Stomach (tissue), 9 donors: Measurements from ENCODE around the gene NT5C1A. TPM values are rescaled to one million over a fixed set of nuclear protein-coding genes. Genes with fewer than 3 reads are reported as not detected.

ENCODE experiments used
- DNase-seq, 2 donors: peaks; one replicate each; pipeline versions ENCODE4 v3.0.0 to v3.0.0-alpha.2; 2013 to 2019
- H3K27ac ChIP-seq, 5 donors: fragments of 200-600 bp in 4 of 5; sonication (generic) in 4 of 5; one replicate each; pipeline ENCODE4 v1.5.1; 2013 to 2019; ENCODE audit warnings: mild to moderate bottlenecking in 1 of 5, moderate library complexity in 1 of 5
- H3K27me3 ChIP-seq, 3 donors: fragments of 200-600 bp; sonication (generic); one replicate each; pipeline ENCODE4 v1.5.1; 2017 to 2019; ENCODE audit warnings: mixed run types in 1 of 3
- H3K36me3 ChIP-seq, 4 donors: fragments of 200-600 bp; sonication (generic); 1 replicate in 3 of 4; 2 replicates in 1 of 4; pipeline ENCODE4 v1.5.1; 2016 to 2019
- H3K4me1 ChIP-seq, 4 donors: fragments of 200-600 bp; sonication (generic); one replicate each; pipeline ENCODE4 v1.5.1; 2016 to 2019
- H3K4me3 ChIP-seq, 4 donors: fragments of 200-600 bp; sonication (generic) in 3 of 4; one replicate each; pipeline ENCODE4 v1.5.1; 2016 to 2019; ENCODE audit warnings: mild to moderate bottlenecking in 1 of 4
- H3K9me3 ChIP-seq, 4 donors: fragments of 200-600 bp; sonication (generic); one replicate each; pipeline ENCODE4 v1.5.1; 2016 to 2019
- CTCF ChIP-seq, 7 experiments: fragments of 450-650 bp in 4 of 7; fragments of 200-600 bp in 3 of 7; sonication (generic) in 3 of 7; IDR thresholded peaks; one replicate each; pipeline ENCODE4 v1.5.1; 2016 to 2019; ENCODE audit warnings: antibody characterized with exemption in 7 of 7, control low read depth in 2 of 7, mild to moderate bottlenecking in 1 of 7
- EP300 ChIP-seq: sonication (generic); formaldehyde crosslinking; IDR thresholded peaks from one replicate; pipeline ENCODE4 v1.6.1; 2017; ENCODE audit warnings: antibody characterized with exemption
- POLR2A ChIP-seq, 4 donors: fragments of 450-650 bp; IDR thresholded peaks; one replicate each; pipeline ENCODE4 v1.6.1; 2016; ENCODE audit warnings: antibody characterized with exemption in 4 of 4, control low read depth in 2 of 4, mild to moderate bottlenecking in 1 of 4, moderate library complexity in 1 of 4
- POLR2AphosphoS5 ChIP-seq, 3 donors: sonication (generic); formaldehyde crosslinking; IDR thresholded peaks; one replicate each; pipeline ENCODE4 v1.6.1; 2016; ENCODE audit warnings: antibody characterized with exemption in 3 of 3
- WGBS, 5 donors: extraction: QIAGEN DNeasy Blood & Tissue Kit in 3 of 5; methylation state at CpG; one replicate each; pipeline versions ENCODE4 v1.1.5 to v1.1.7; 2013 to 2018; 5-methylcytosine and 5-hydroxymethylcytosine counted together
- intact Hi-C: fragments of 100-400 bp; cut with DNase I; formaldehyde crosslinking; loops from one replicate; pipeline ENCODE4 v1.15.1; 2023; ENCODE audit warnings: low total_unique reads
- polyA plus RNA-seq, 3 donors: library from polyadenylated mRNA; stranded (reverse); fragments of 200-250 nt; gene quantifications; one replicate each; pipeline ENCODE4 v1.2.3, GENCODE V29; 2013
- total RNA-seq, 5 donors: library from RNA; depleted of rRNA; stranded (reverse); fragments of >200 nt; gene quantifications; one replicate each; pipeline versions ENCODE4 v1.1.0 to v1.2.3, GENCODE V29; 2014 to 2016
- donor health status: healthy with polysubstance abuse.
- donor health status: Bipolar disorder and iron deficiency.
- donor health status: healthy.

Gene NT5C1A
- total and polyA plus RNA-seq, 8 donors, result 0.76 to 0.92 TPM; not detected in 6

GRCh38 chr1:39679821-39680220 lies 7.9 kb upstream of the NT5C1A start:
- 47 to 73% (median 57%) methylated on average over 2 of the region's 2 CpGs for WGBS, 5 donors
- intact Hi-C loops, result no loop called here
- Histone ChIP-seq H3K36me3 (no peaks in the 10 kb centered on the region), H3K4me3 (no peak overlapping the region), H3K27me3 (peaks cover 0 to 51% (median 30%) of the 10 kb centered on the region in 3 donors), H3K9me3 (no peaks in the 10 kb centered on the region), H3K4me1 (peaks cover 0 to 7% (median 3%) of the 10 kb centered on the region in 4 donors), H3K27ac (no peak overlapping the region)
- no peak for DNase-seq
- TF ChIP-seq POLR2A (IDR thresholded peaks at IDR 0.05), result no peak
- TF ChIP-seq POLR2AphosphoS5 (IDR thresholded peaks at IDR 0.05), result no peak
- TF ChIP-seq CTCF (IDR thresholded peaks at IDR 0.05), result no peak
- no peak for TF ChIP-seq EP300

- intact Hi-C loops, result no loop called here
- Histone ChIP-seq H3K9me3 (no peaks in the 10 kb centered on the region), H3K27ac (no peak overlapping the region), H3K4me3 (no peak overlapping the region), H3K27me3 (peaks cover 0 to 46% (median 22%) of the 10 kb centered on the region in 3 donors), H3K36me3 (no peaks in the 10 kb centered on the region), H3K4me1 (peaks cover 0 to 4% (median 2%) of the 10 kb centered on the region in 4 donors)
- no peak for DNase-seq
- WGBS, 5 donors, result 66 to 79% (median 72%) methylated on average over 2 of the region's 2 CpGs
- TF ChIP-seq CTCF (IDR thresholded peaks at IDR 0.05), result no peak
- TF ChIP-seq POLR2A (IDR thresholded peaks at IDR 0.05), result no peak
- no peak for TF ChIP-seq POLR2AphosphoS5 (IDR thresholded peaks at IDR 0.05)
- TF ChIP-seq EP300, result no peak
Measured at GRCh38 chr1:39678889-39679288, 7.0 kb upstream of the NT5C1A start.

- Histone ChIP-seq H3K27ac (no peak overlapping the region), H3K9me3 (no peaks in the 10 kb centered on the region), H3K36me3 (no peaks in the 10 kb centered on the region), H3K27me3 (peaks cover 0 to 46% (median 12%) of the 10 kb centered on the region in 3 donors), H3K4me1 (peaks cover 0 to 1% (median under 1%) of the 10 kb centered on the region in 4 donors), H3K4me3 (no peak overlapping the region)
- DNase-seq, result no peak
- 72 to 83% (median 79%) methylated on average over 4 of the region's 4 CpGs for WGBS, 5 donors
- TF ChIP-seq CTCF (IDR thresholded peaks at IDR 0.05) (no peak), EP300 (no peak), POLR2AphosphoS5 (IDR thresholded peaks at IDR 0.05) (no peak), POLR2A (IDR thresholded peaks at IDR 0.05) (no peak)
- intact Hi-C loops, result no loop called here
Measured at GRCh38 chr1:39677645-39678044, 5.7 kb upstream of the NT5C1A start.

GRCh38 chr1:39676948-39677548 lies 5.1 kb upstream of the NT5C1A start:
- no peak for TF ChIP-seq CTCF (IDR thresholded peaks at IDR 0.05)
- TF ChIP-seq EP300, result no peak
- no peak for TF ChIP-seq POLR2A (IDR thresholded peaks at IDR 0.05)
- no peak for TF ChIP-seq POLR2AphosphoS5 (IDR thresholded peaks at IDR 0.05)
- Histone ChIP-seq H3K4me3 (no peak overlapping the region), H3K9me3 (no peaks in the 10 kb centered on the region), H3K4me1 (peaks cover 5 to 7% (median 6%) of the 10 kb centered on the region in 4 donors), H3K27me3 (peaks cover 0 to 46% (median 12%) of the 10 kb centered on the region in 3 donors), H3K36me3 (no peaks in the 10 kb centered on the region), H3K27ac (no peak overlapping the region)
- WGBS, 5 donors, result 74 to 85% (median 84%) methylated on average over 6 of the region's 6 CpGs
- DNase-seq, result no peak
- intact Hi-C loops, result no loop called here
